ENCODE data around the gene HNRNPK. TPM values are rescaled to one million over a fixed set of nuclear protein-coding genes. Genes with fewer than 3 reads are reported as not detected.

Gene HNRNPK
- total RNA-seq, 4 donors from 2014 or later = 310 to 396 (median 360) TPM

GRCh38 chr9:83932851-83933250, 47.2 kb downstream of the HNRNPK start:
- Histone ChIP-seq H3K9me3 (no peaks in the 10 kb centered on the region), H3K4me3 (no peak overlapping the region), H3K27ac (no peak overlapping the region), H3K4me1 (no peaks in the 10 kb centered on the region), H3K36me3 (no peaks in the 10 kb centered on the region), H3K27me3 (no peaks in the 10 kb centered on the region)
- no peak for DNase-seq
- TF ChIP-seq POLR2A (IDR thresholded peaks at IDR 0.05) = no peak
- no peak for TF ChIP-seq CTCF (IDR thresholded peaks at IDR 0.05)

DNA sequence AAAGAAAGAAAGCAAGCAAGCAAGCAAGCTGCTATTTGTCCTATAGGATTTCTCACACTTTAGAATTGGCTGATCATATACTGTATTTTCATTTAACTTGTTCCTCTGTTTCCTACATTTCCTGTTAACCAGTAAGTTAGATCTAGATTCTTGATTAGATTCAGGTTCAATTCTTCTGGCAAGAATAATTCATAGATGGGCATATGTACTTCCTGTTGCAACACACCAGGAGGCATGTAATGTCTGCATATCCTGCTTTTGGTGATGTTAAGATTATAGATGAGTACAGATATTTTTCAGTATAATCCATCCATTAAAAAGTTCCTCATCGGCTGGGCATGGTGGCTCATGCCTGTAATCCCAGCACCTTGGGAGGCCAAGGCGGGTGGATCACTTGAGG, 48.0 kb downstream of the HNRNPK start:
- no peaks in the 10 kb centered on the region for H3K4me1 ChIP-seq
- H3K27me3 ChIP-seq = no peaks in the 10 kb centered on the region
- H3K9me3 ChIP-seq = no peaks in the 10 kb centered on the region
- H3K36me3 ChIP-seq = no peaks in the 10 kb centered on the region
- TF ChIP-seq POLR2A (IDR thresholded peaks at IDR 0.05) (no peak), CTCF (IDR thresholded peaks at IDR 0.05) (no peak)
- H3K4me3 ChIP-seq = no peak overlapping the region
- no peak for DNase-seq
- no peak overlapping the region for H3K27ac ChIP-seq

GRCh38 chr9:83930881-83931280, 49.1 kb downstream of the HNRNPK start:
- no peaks in the 10 kb centered on the region for H3K4me1 ChIP-seq

DNA sequence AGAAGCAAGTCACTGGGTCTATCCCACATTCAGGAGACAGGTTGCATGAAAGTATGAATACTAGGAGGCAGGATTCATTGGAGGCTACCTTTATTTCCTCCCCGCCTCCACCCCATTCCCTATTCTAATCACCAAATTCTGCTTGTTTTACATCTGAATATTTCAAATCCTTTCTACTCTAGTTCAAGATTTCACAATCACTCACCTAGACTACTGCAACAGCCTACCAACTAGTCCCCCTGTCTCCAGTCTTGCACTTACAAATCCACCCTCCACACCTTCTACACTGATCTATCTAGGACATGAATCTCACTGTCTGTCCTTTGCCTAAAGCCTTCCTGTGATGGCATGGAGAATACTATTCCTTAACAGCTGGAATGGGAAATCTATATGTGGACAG, 52.4 kb downstream of the HNRNPK start:
- Histone ChIP-seq H3K27me3 (no peaks in the 10 kb centered on the region), H3K27ac (no peak overlapping the region), H3K4me1 (no peaks in the 10 kb centered on the region), H3K4me3 (no peak overlapping the region), H3K36me3 (no peaks in the 10 kb centered on the region), H3K9me3 (no peaks in the 10 kb centered on the region)
- no peak for DNase-seq
- TF ChIP-seq CTCF (IDR thresholded peaks at IDR 0.05) = no peak
- TF ChIP-seq POLR2A (IDR thresholded peaks at IDR 0.05) = no peak

More at GRCh38 chr9:83930881-83931280, 49.1 kb downstream of the HNRNPK start:
- no peak overlapping the region for H3K27ac ChIP-seq
- no peak for DNase-seq
- no peaks in the 10 kb centered on the region for H3K36me3 ChIP-seq
- no peaks in the 10 kb centered on the region for H3K9me3 ChIP-seq
- TF ChIP-seq CTCF (IDR thresholded peaks at IDR 0.05) (no peak), POLR2A (IDR thresholded peaks at IDR 0.05) (no peak)
- H3K27me3 ChIP-seq = no peaks in the 10 kb centered on the region
- H3K4me3 ChIP-seq = no peak overlapping the region

DNA sequence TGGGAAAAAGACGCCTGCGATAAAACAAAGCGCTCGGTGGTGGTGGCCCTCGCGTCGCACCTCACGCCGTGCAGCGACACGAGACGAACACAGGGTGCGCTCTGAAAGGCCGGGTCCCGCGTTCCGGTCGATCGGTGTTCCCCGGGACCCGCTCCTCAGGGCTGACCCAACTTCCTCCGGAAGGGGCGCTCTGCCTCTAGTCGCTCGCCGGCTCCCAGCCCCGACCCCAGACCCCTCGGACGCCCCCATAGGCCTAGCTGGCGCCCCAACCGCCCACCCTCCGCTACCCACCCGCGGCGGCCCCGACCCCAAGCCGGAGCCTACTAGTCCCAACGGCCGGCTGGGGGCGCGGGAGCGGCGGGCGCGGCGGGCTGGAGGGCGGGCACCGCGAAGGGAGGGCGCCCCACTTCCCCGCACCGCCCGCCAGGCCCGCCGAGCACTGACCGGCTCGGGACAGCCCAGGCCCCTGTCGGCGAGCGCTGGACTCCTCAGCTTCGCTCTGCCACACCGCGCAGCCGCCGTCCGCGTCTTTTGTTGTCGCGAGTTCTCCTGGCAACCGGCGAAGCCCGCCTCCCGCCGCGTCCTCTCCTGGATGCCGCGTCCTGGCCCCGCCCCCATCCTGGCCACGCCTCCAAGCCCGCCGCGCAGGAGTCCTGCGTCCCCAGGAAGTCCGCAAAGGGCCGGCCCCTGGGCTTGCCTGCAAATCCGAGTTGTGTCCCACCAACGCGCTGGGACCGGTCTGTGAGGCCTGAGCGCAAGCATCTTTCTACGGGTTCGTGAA, 58.9 kb downstream of the HNRNPK start, which contains the start of gene KIF27:
KIF27 (minus strand) TSS at position 506 of the 781 bp plus-strand sequence. CDS start 5,841 bp downstream, outside the sequence.
- DNase-seq = peak; percentile 98 to 100 (median 99)

More for the DNA sequence above, 58.9 kb downstream of the HNRNPK start, which contains the start of gene KIF27:
- TF ChIP-seq POLR2A (IDR thresholded peaks at IDR 0.05) = peak; percentile 65 to 79
- TF ChIP-seq CTCF (IDR thresholded peaks at IDR 0.05) = peak in 4 of 6 experiments; percentile 29 to 73 (median 62)
- peak within 1 kb of the TSS; percentile 92 to 97 (median 94) for H3K27ac ChIP-seq
- no peaks in the 10 kb centered on the region for H3K9me3 ChIP-seq
- no peaks in the 10 kb centered on the region for H3K36me3 ChIP-seq
- no peaks in the 10 kb centered on the region for H3K27me3 ChIP-seq
- H3K4me1 ChIP-seq = peaks cover 0 to 7% (median 0%) of the 10 kb centered on the region in 4 donors
- H3K4me3 ChIP-seq = peak within 1 kb of the TSS; percentile 65 to 91 (median 86)
